Liver (tissue), 9 donors: Measurements from ENCODE around the gene AMMECR1. TPM values are rescaled to one million over a fixed set of nuclear protein-coding genes. Genes with fewer than 3 reads are reported as not detected.

Source experiments
- DNase-seq: peaks from one replicate; pipeline ENCODE4 v3.0.0-alpha.2; 2017; ENCODE audit warnings: low spot score
- H3K27ac ChIP-seq, 2 donors: one replicate each; pipeline ENCODE4 v1.7.0; 2013; ENCODE audit warnings: inconsistent platforms in 2 of 2, low read length in 2 of 2, control low read depth in 1 of 2, low read depth in 1 of 2, mild to moderate bottlenecking in 1 of 2
- H3K27me3 ChIP-seq, 4 donors: one replicate each; pipeline versions ENCODE4 v1.6.1 to v1.7.0; 2013; ENCODE audit warnings: low read length in 3 of 4, inconsistent platforms in 1 of 4, mild to moderate bottlenecking in 1 of 4, moderate library complexity in 1 of 4; ENCODE audit not compliant: control insufficient read depth in 4 of 4, insufficient read depth in 4 of 4
- H3K36me3 ChIP-seq, 4 donors: one replicate each; pipeline versions ENCODE4 v1.6.1 to v1.7.0; 2013; ENCODE audit warnings: low read length in 3 of 4, mild to moderate bottlenecking in 3 of 4, low read depth in 1 of 4, moderate library complexity in 1 of 4; ENCODE audit not compliant: control insufficient read depth in 4 of 4, insufficient read depth in 3 of 4
- H3K4me1 ChIP-seq, 4 donors: one replicate each; pipeline versions ENCODE4 v1.6.1 to v1.7.0; 2013; ENCODE audit warnings: low read length in 3 of 4, mild to moderate bottlenecking in 3 of 4, moderate library complexity in 1 of 4; ENCODE audit not compliant: control insufficient read depth in 4 of 4, insufficient read depth in 4 of 4
- H3K4me3 ChIP-seq, 3 donors: one replicate each; pipeline versions ENCODE4 v1.6.1 to v1.7.0; 2013; ENCODE audit warnings: low read length in 3 of 3, control low read depth in 1 of 3, low read depth in 1 of 3, mild to moderate bottlenecking in 1 of 3
- H3K9ac ChIP-seq, 2 donors: one replicate each; pipeline ENCODE4 v1.7.0; 2013; ENCODE audit warnings: low read length in 2 of 2, mild to moderate bottlenecking in 2 of 2, moderate library complexity in 2 of 2, control low read depth in 1 of 2, low read depth in 1 of 2
- H3K9me3 ChIP-seq, 4 donors: one replicate each; pipeline versions ENCODE4 v1.6.1 to v1.7.0; 2013; ENCODE audit warnings: low read length in 3 of 4; ENCODE audit not compliant: control insufficient read depth in 4 of 4
- ATF3 ChIP-seq: IDR thresholded peaks from 2 replicates; pipeline ENCODE4 v1.6.1; 2016; ENCODE audit warnings: antibody characterized with exemption
- CTCF ChIP-seq: fragments of 150-350 bp; IDR thresholded peaks from 2 replicates; pipeline ENCODE4 v1.5.1; 2017; ENCODE audit warnings: improper control_type of control experiment, low read depth, low read length; ENCODE audit not compliant: missing input control
- EGR1 ChIP-seq, 2 donors: IDR thresholded peaks; 2 replicates each; pipeline ENCODE4 v1.6.1; 2016 to 2018; ENCODE audit warnings: antibody characterized with exemption in 2 of 2, low read depth in 2 of 2
- FOXA1 ChIP-seq: IDR thresholded peaks from 2 replicates; pipeline ENCODE4 v1.6.1; 2016; ENCODE audit warnings: antibody characterized with exemption
- FOXA2 ChIP-seq: IDR thresholded peaks from 2 replicates; pipeline ENCODE4 v1.6.1; 2016; ENCODE audit warnings: antibody characterized with exemption
- GABPA ChIP-seq, 2 donors: IDR thresholded peaks in 1 of 2; conservative IDR thresholded peaks in 1 of 2; 2 replicates each; pipeline ENCODE4 v1.6.1; 2016; ENCODE audit warnings: antibody characterized with exemption in 2 of 2, mild to moderate bottlenecking in 1 of 2, moderate library complexity in 1 of 2
- HNF4A ChIP-seq, 2 donors: conservative IDR thresholded peaks; 2 replicates each; pipeline ENCODE4 v1.6.1; 2016; ENCODE audit warnings: antibody characterized with exemption in 2 of 2, mild to moderate bottlenecking in 2 of 2
- HNF4G ChIP-seq: IDR thresholded peaks from 2 replicates; pipeline ENCODE4 v1.6.1; 2016; ENCODE audit warnings: antibody characterized with exemption
- JUND ChIP-seq, 2 donors: IDR thresholded peaks; 2 replicates each; pipeline ENCODE4 v1.6.1; 2016; ENCODE audit warnings: antibody characterized with exemption in 2 of 2
- MAX ChIP-seq: IDR thresholded peaks from 2 replicates; pipeline ENCODE4 v1.6.1; 2016; ENCODE audit warnings: antibody characterized with exemption
- RAD21 ChIP-seq, 2 donors: IDR thresholded peaks; 2 replicates each; pipeline ENCODE4 v1.6.1; 2016; ENCODE audit warnings: antibody characterized with exemption in 2 of 2, mild to moderate bottlenecking in 2 of 2
- REST ChIP-seq: IDR thresholded peaks from 2 replicates; pipeline ENCODE4 v1.6.1; 2016; ENCODE audit warnings: antibody characterized with exemption, mild to moderate bottlenecking
- RXRA ChIP-seq, 2 donors: IDR thresholded peaks; 2 replicates each; pipeline ENCODE4 v1.6.1; 2017 to 2018; ENCODE audit warnings: antibody characterized with exemption in 2 of 2, mild to moderate bottlenecking in 1 of 2
- SP1 ChIP-seq: IDR thresholded peaks from 2 replicates; pipeline ENCODE4 v1.6.1; 2018; ENCODE audit warnings: antibody characterized with exemption, mild to moderate bottlenecking
- TAF1 ChIP-seq: conservative IDR thresholded peaks from 2 replicates; pipeline ENCODE4 v1.6.1; 2016; ENCODE audit warnings: antibody characterized with exemption, mild to moderate bottlenecking
- YY1 ChIP-seq: IDR thresholded peaks from 2 replicates; pipeline ENCODE4 v1.6.1; 2016; ENCODE audit warnings: antibody characterized with exemption, mild to moderate bottlenecking
- ZBTB33 ChIP-seq: IDR thresholded peaks from 2 replicates; pipeline ENCODE4 v1.6.1; 2016; ENCODE audit warnings: antibody characterized with exemption
- WGBS: extraction: QIAGEN DNeasy Blood & Tissue Kit; methylation state at CpG from one replicate; pipeline ENCODE4 v1.1.7; 2013; 5-methylcytosine and 5-hydroxymethylcytosine counted together
- polyA plus RNA-seq, 2 donors: library from polyadenylated mRNA; stranded (reverse) in 1 of 2; unstranded in 1 of 2; fragments of 200-250 nt in 1 of 2; fragments of >200 nt in 1 of 2; fragmentation: Nextera tagmentation in 1 of 2; extraction: Ambion mirVana in 1 of 2; gene quantifications; one replicate each; pipeline versions ENCODE4 v1.2.1 to v1.2.3, GENCODE V29; 2013 to 2015
- total RNA-seq, 2 donors: library from RNA; depleted of rRNA; stranded (reverse); fragments of >200 nt; gene quantifications; one replicate each; pipeline ENCODE4 v1.2.3, GENCODE V29; 2014
- donor health status: healthy.
- donor health status: healthy.
- donor health status: healthy.
- donor health status: healthy.
- donor health status: healthy.

The AMMECR1 gene
- total and polyA plus RNA-seq, 4 donors: 1.7 to 30.9 (median 3.6) TPM

GRCh38 chrX:110280954-110281353, 36.9 kb downstream of the AMMECR1 start:
- Histone ChIP-seq H3K27me3 (no peaks in the 10 kb centered on the region), H3K9me3 (no peaks in the 10 kb centered on the region), H3K9ac (no peak overlapping the region), H3K27ac (no peak overlapping the region), H3K4me1 (no peaks in the 10 kb centered on the region), H3K4me3 (no peak overlapping the region), H3K36me3 (no peaks in the 10 kb centered on the region)
- TF ChIP-seq GABPA (IDR thresholded peaks at IDR 0.05 in 1 of 2, conservative IDR thresholded peaks at IDR 0.05 in 1 of 2) (no peak), CTCF (no peak), SP1 (no peak), MAX (no peak), RAD21 (IDR thresholded peaks at IDR 0.05) (no peak), FOXA2 (no peak), ZBTB33 (no peak), ATF3 (no peak), HNF4G (no peak), FOXA1 (no peak), YY1 (no peak), EGR1 (IDR thresholded peaks at IDR 0.05; ENCODE audit: low read depth in 2 of 2) (no peak), TAF1 (no peak), REST (no peak), RXRA (IDR thresholded peaks at IDR 0.05) (no peak), JUND (IDR thresholded peaks at IDR 0.05) (no peak), HNF4A (conservative IDR thresholded peaks at IDR 0.05) (no peak)
- no peak for DNase-seq

GRCh38 chrX:110277609-110278008, 40.3 kb downstream of the AMMECR1 start:
- no peak for DNase-seq
- TF ChIP-seq REST (no peak), EGR1 (IDR thresholded peaks at IDR 0.05; ENCODE audit: low read depth in 2 of 2) (no peak), GABPA (IDR thresholded peaks at IDR 0.05 in 1 of 2, conservative IDR thresholded peaks at IDR 0.05 in 1 of 2) (no peak), HNF4A (conservative IDR thresholded peaks at IDR 0.05) (no peak), RAD21 (IDR thresholded peaks at IDR 0.05) (no peak), ZBTB33 (no peak), JUND (IDR thresholded peaks at IDR 0.05) (no peak), TAF1 (no peak), FOXA1 (no peak), FOXA2 (no peak), YY1 (no peak), RXRA (IDR thresholded peaks at IDR 0.05) (no peak)

More at GRCh38 chrX:110277609-110278008, 40.3 kb downstream of the AMMECR1 start:
- Histone ChIP-seq H3K27me3 (no peaks in the 10 kb centered on the region), H3K9me3 (no peaks in the 10 kb centered on the region), H3K4me3 (no peak overlapping the region), H3K9ac (no peak overlapping the region), H3K27ac (no peak overlapping the region), H3K4me1 (no peaks in the 10 kb centered on the region), H3K36me3 (no peaks in the 10 kb centered on the region)
- WGBS: 89% methylated on average over 1 of the region's 1 CpG
